Esophagus squamous epithelium (tissue), 5 donors: ENCODE data around the gene MMP25. TPM values are rescaled to one million over a fixed set of nuclear protein-coding genes. Genes with fewer than 3 reads are reported as not detected.

ENCODE experiments used
- DNase-seq: peaks from one replicate; lab custom pipeline; 2025; lab: John Stamatoyannopoulos, UW
- H3K27ac ChIP-seq, 4 donors: fragments of 200-600 bp; sonication (generic); one replicate each; pipeline ENCODE4 v1.5.1; 2016 to 2019; ENCODE audit warnings: mild to moderate bottlenecking in 1 of 4
- H3K27me3 ChIP-seq, 4 donors: fragments of 200-600 bp; sonication (generic); 1 replicate in 3 of 4; 2 replicates in 1 of 4; pipeline versions ENCODE4 v1.5.1 to v1.6.0; 2017 to 2021; ENCODE audit warnings: antibody characterized with exemption in 1 of 4
- H3K36me3 ChIP-seq, 3 donors: fragments of 200-600 bp; sonication (generic); one replicate each; pipeline ENCODE4 v1.5.1; 2016 to 2019
- H3K4me1 ChIP-seq, 3 donors: fragments of 200-600 bp; sonication (generic); one replicate each; pipeline ENCODE4 v1.5.1; 2017 to 2019
- H3K4me3 ChIP-seq, 4 donors: fragments of 200-600 bp; sonication (generic); 1 replicate in 3 of 4; 2 replicates in 1 of 4; pipeline ENCODE4 v1.5.1; 2016 to 2019; ENCODE audit warnings: mild to moderate bottlenecking in 2 of 4, moderate library complexity in 1 of 4
- H3K9me3 ChIP-seq, 3 donors: fragments of 200-600 bp; sonication (generic); one replicate each; pipeline ENCODE4 v1.5.1; 2016 to 2019
- CTCF ChIP-seq, 6 experiments: fragments of 450-650 bp in 4 of 6; fragments of 200-600 bp in 2 of 6; sonication (generic) in 2 of 6; IDR thresholded peaks; one replicate each; pipeline ENCODE4 v1.5.1; 2016 to 2019; ENCODE audit warnings: antibody characterized with exemption in 6 of 6, mild to moderate bottlenecking in 4 of 6, moderate library complexity in 4 of 6
- POLR2A ChIP-seq, 4 donors: fragments of 450-650 bp; IDR thresholded peaks; one replicate each; pipeline ENCODE4 v1.6.1; 2017; ENCODE audit warnings: antibody characterized with exemption in 4 of 4, mild to moderate bottlenecking in 4 of 4, moderate library complexity in 3 of 4
- WGBS, 2 donors: methylation state at CpG; one replicate each; pipeline ENCODE4 v1.1.5; 2018; 5-methylcytosine and 5-hydroxymethylcytosine counted together
- intact Hi-C: fragments of 100-400 bp; cut with DNase I; formaldehyde crosslinking; loops from one replicate; pipeline ENCODE4 v1.15.0; 2022
- total RNA-seq, 4 donors: library from RNA; depleted of rRNA; stranded (reverse); fragments of >200 nt; gene quantifications; one replicate each; pipeline ENCODE4 v1.1.0, GENCODE V29; 2016
- donor health status: DM: yes; HTN: yes; CAD: no.

The MMP25 gene
- total RNA-seq, 4 donors from 2014 or later: 0.19 to 1.4 (median 0.61) TPM

GRCh38 chr16:3042376-3042775 is 4.0 kb upstream of the MMP25 start:
- Histone ChIP-seq H3K36me3 (no peaks in the 10 kb centered on the region), H3K9me3 (no peaks in the 10 kb centered on the region), H3K27me3 (peaks cover 6 to 100% (median 18%) of the 10 kb centered on the region in 4 donors), H3K4me3 (no peak overlapping the region), H3K4me1 (peaks cover 17 to 41% (median 21%) of the 10 kb centered on the region in 3 donors), H3K27ac (no peak overlapping the region)
- TF ChIP-seq POLR2A (IDR thresholded peaks at IDR 0.05) (no peak), CTCF (IDR thresholded peaks at IDR 0.05) (no peak)
- WGBS, 2 donors: 76 to 80% methylated on average over 3 of the region's 3 CpGs
- intact Hi-C loops: no loop called here
- no peak for DNase-seq

GRCh38 chr16:3044708-3045107 is 1.7 kb upstream of the MMP25 start:
- no peak overlapping the region for H3K27ac ChIP-seq
- 84 to 89% methylated on average over 6 of the region's 6 CpGs for WGBS, 2 donors
- no peak overlapping the region for H3K4me3 ChIP-seq
- H3K9me3 ChIP-seq: no peaks in the 10 kb centered on the region
- no peak for DNase-seq
- H3K27me3 ChIP-seq: peaks cover 8 to 100% (median 19%) of the 10 kb centered on the region in 4 donors
- H3K36me3 ChIP-seq: no peaks in the 10 kb centered on the region
- H3K4me1 ChIP-seq: peaks cover 17 to 25% (median 21%) of the 10 kb centered on the region in 3 donors
- TF ChIP-seq POLR2A (IDR thresholded peaks at IDR 0.05): no peak
- TF ChIP-seq CTCF (IDR thresholded peaks at IDR 0.05): no peak
- intact Hi-C loops: no loop called here

- WGBS, 2 donors: 3% methylated on average over 5 of the region's 54 CpGs; no CpG with 5 or more reads in 1 of the 2 donors
- no peak overlapping the region for H3K27ac ChIP-seq
- DNase-seq: no peak
- intact Hi-C loops: no loop called here
- H3K4me1 ChIP-seq: peaks cover 17 to 25% (median 21%) of the 10 kb centered on the region in 3 donors
- no peak for TF ChIP-seq POLR2A (IDR thresholded peaks at IDR 0.05)
- H3K4me3 ChIP-seq: peak overlapping the region; percentile 20 to 60 (median 46)
- H3K9me3 ChIP-seq: no peaks in the 10 kb centered on the region
- H3K27me3 ChIP-seq: peaks cover 8 to 100% (median 19%) of the 10 kb centered on the region in 4 donors
- no peaks in the 10 kb centered on the region for H3K36me3 ChIP-seq
Measured at GRCh38 chr16:3046641-3047386, 453 bp downstream of the MMP25 start.

- H3K9me3 ChIP-seq: no peaks in the 10 kb centered on the region
- no peak overlapping the region for H3K4me3 ChIP-seq
- DNase-seq: no peak
- intact Hi-C loops: no loop called here
- peaks cover 8 to 99% (median 19%) of the 10 kb centered on the region in 4 donors for H3K27me3 ChIP-seq
- H3K4me1 ChIP-seq: peaks cover 17 to 30% (median 21%) of the 10 kb centered on the region in 3 donors
- no peak overlapping the region for H3K27ac ChIP-seq
- TF ChIP-seq CTCF (IDR thresholded peaks at IDR 0.05) (no peak), POLR2A (IDR thresholded peaks at IDR 0.05) (no peak)
- H3K36me3 ChIP-seq: no peaks in the 10 kb centered on the region
- 19 to 60% methylated on average over 1 to 9 of the region's 13 CpGs for WGBS, 2 donors
Measured at GRCh38 chr16:3047387-3047720, 993 bp downstream of the MMP25 start.

GRCh38 chr16:3049921-3050481 is 3.6 kb downstream of the MMP25 start:
- Histone ChIP-seq H3K4me3 (no peak overlapping the region), H3K4me1 (peaks cover 17 to 30% (median 21%) of the 10 kb centered on the region in 3 donors), H3K27ac (no peak overlapping the region), H3K27me3 (peaks cover 8 to 73% (median 14%) of the 10 kb centered on the region in 4 donors), H3K36me3 (no peaks in the 10 kb centered on the region), H3K9me3 (no peaks in the 10 kb centered on the region)
- no peak for DNase-seq
- intact Hi-C loops: no loop called here
- WGBS, 2 donors: 67 to 89% methylated on average over 7 to 19 of the region's 26 CpGs
- TF ChIP-seq POLR2A (IDR thresholded peaks at IDR 0.05) (no peak), CTCF (IDR thresholded peaks at IDR 0.05) (no peak)
